A549 (cell line): ENCODE data around the gene MAX.

ENCODE experiments used
- BHLHE40 ChIP-seq: IDR thresholded peaks from 2 replicates; pipeline ENCODE4 v1.6.1; 2012; ENCODE audit warnings: low read depth, low read length, inconsistent platforms
- CTCF ChIP-seq: fragments of >200 bp; sonication (Bioruptor Twin); formaldehyde crosslinking; IDR thresholded peaks from 3 replicates; pipeline ENCODE4 v1.5.1; 2016
- E2F6 ChIP-seq: IDR thresholded peaks from 2 replicates; pipeline ENCODE4 v1.6.1; 2012; ENCODE audit warnings: low read depth, borderline replicate concordance
- FOSL2 ChIP-seq, 2 experiments: fragments of 450-650 bp in 1 of 2; fragments of >200 bp in 1 of 2; sonication (Bioruptor Twin) in 1 of 2; formaldehyde crosslinking; IDR thresholded peaks; 2 replicates each; pipeline versions ENCODE4 v1.5.0 to v1.6.1; 2016 to 2020; ENCODE audit warnings: mild to moderate bottlenecking in 1 of 2, moderate library complexity in 1 of 2
- HDAC2 ChIP-seq: fragments of 200-600 bp; sonication (generic); IDR thresholded peaks from 2 replicates; pipeline ENCODE4 v1.6.1; 2016
- JUN ChIP-seq, 2 experiments: fragments of >200 bp; sonication (Bioruptor Twin); formaldehyde crosslinking; IDR thresholded peaks; 2 replicates in 1 of 2; 3 replicates in 1 of 2; pipeline ENCODE4 v1.6.1; 2016 to 2017
- KDM5A ChIP-seq: fragments of 200-600 bp; sonication (generic); IDR thresholded peaks from 2 replicates; pipeline ENCODE4 v1.6.1; 2016; ENCODE audit warnings: antibody characterized with exemption, mild to moderate bottlenecking
- POLR2A ChIP-seq: IDR thresholded peaks from 2 replicates; pipeline ENCODE4 v1.6.1; 2012; ENCODE audit warnings: mild to moderate bottlenecking, low read length
- RCOR1 ChIP-seq: fragments of 150-350 bp; IDR thresholded peaks from 2 replicates; pipeline ENCODE4 v1.6.1; 2014; ENCODE audit warnings: antibody characterized with exemption, low read length, low read depth

- TF ChIP-seq KDM5A = no peak
- no peak for TF ChIP-seq CTCF
- no peak for TF ChIP-seq HDAC2
- TF ChIP-seq POLR2A = no peak
- no peak for TF ChIP-seq JUN (IDR thresholded peaks at IDR 0.05)
- TF ChIP-seq E2F6 = no peak
- no peak for TF ChIP-seq BHLHE40
- TF ChIP-seq RCOR1 = no peak
- no peak for TF ChIP-seq FOSL2 (IDR thresholded peaks at IDR 0.05)
- TF ChIP-seq FOSL2 (CRISPR knock-in tag; IDR thresholded peaks at IDR 0.05) = no peak
Observed at GRCh38 chr14:65092349-65092748, 10.0 kb downstream of the MAX start.
